ENCODE results near the gene PTPN14.

The PTPN14 gene

DNA sequence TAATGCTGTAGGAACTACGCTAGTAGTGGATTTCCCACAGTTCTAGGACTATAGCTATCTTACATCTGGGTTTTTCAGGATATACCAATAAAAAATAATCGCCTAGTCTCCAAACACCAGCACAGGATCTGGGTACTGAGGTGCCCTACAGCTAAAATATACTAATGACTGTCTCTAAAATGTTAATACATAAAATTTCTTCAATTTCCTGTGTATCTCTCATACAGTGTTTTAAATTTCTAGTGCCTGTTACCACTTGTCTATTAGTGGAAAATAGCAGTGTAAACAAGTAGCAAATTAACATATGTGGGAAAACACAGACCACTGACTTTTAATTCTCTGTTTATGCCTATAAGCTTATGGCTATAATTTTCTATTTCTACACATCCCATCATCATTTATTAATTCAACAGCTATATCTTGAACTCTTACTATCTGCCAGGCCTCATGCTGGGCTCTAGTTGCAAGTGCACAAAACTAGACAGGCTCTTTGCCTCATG lies 16.1 kb upstream of the PTPN14 start:
- TF ChIP-seq CTCF (conservative IDR thresholded peaks at IDR 0.05) (no peak), ZFX (IDR thresholded peaks at IDR 0.05) (no peak)
- no peak overlapping the region for H3K27ac ChIP-seq

- no peak overlapping the region for H3K27ac ChIP-seq
- TF ChIP-seq ZFX (IDR thresholded peaks at IDR 0.05) (no peak), CTCF (conservative IDR thresholded peaks at IDR 0.05) (no peak)
These were observed 15.0 kb upstream of the PTPN14 start for GRCh38 chr1:214566158-214567104.

GRCh38 chr1:214565310-214565709 lies 13.9 kb upstream of the PTPN14 start:
- TF ChIP-seq ZFX (IDR thresholded peaks at IDR 0.05) (no peak), CTCF (conservative IDR thresholded peaks at IDR 0.05) (no peak)
- no peak overlapping the region for H3K27ac ChIP-seq

- TF ChIP-seq CTCF (conservative IDR thresholded peaks at IDR 0.05): no peak
- no peak for TF ChIP-seq ZFX (IDR thresholded peaks at IDR 0.05)
- H3K27ac ChIP-seq: no peak overlapping the region
These were observed 12.5 kb upstream of the PTPN14 start for GRCh38 chr1:214563881-214564280.

DNA sequence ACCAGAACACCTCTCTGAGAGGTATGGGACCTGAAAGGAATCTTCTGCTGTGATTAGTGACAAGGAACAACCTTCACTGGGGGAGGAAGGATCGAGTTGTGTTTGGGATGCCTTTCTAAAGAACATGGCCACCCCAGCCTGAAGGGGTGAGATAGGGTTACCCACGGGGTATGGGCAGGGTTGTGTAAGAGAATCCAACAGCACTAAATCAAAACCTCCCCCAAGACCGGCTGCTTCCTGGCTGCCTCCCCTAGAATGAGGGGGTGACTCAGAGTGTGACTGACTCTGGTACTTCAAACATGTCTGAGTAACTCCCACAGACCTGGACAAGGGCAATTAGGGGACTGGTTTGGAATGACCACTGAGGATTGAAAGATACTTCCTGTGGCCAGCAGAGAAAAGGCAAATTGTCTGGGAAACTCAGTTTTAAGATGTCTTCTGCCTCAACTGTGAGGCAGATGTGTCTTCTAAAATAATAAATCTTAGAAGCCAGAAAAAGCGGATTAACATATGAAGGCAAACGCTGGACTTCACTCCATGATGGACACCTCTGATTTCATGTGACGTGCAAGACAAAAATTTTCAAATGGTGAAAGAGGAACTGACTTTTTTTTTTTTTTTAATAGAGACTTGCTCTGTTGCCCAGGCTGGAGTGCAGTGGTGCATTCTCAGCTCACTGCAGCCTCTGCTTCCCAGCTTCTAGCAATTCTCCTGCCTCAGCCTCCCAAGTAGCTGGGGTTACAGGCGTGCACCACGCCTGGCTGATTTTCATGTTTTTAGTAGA lies 6.7 kb upstream of the PTPN14 start:
- no peak overlapping the region for H3K27ac ChIP-seq
- no peak for TF ChIP-seq ZFX (IDR thresholded peaks at IDR 0.05)
- TF ChIP-seq CTCF (conservative IDR thresholded peaks at IDR 0.05): no peak

DNA sequence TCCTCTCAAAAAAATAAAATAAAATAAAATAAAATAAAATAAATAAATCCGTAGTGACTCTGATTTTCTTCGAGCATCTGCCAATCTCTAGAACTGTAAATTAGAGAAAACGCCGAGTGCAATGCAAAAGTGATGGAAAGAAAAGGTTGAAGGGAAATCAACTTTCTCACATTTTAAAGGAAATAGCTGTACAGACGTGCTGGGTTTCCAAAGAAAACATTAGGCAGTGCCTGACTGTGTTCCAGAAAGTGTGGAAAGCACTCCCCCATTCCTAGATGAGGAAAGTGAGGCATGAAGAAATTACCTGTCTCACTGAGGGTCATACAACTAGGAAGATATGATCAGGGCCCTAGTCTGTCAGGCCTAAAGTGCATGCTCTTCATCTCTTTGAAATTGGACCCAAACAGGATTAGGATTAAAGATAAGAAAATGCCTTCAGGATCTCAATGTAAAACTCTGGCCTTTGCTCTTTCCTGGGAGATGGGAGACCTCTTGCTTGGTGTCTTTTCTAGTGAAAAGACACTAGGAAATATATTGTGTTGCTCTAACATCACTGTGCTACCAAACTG lies 1.8 kb upstream of the PTPN14 start:
- no peak overlapping the region for H3K27ac ChIP-seq
- TF ChIP-seq CTCF (conservative IDR thresholded peaks at IDR 0.05) (no peak), ZFX (IDR thresholded peaks at IDR 0.05) (no peak)

Data from C4-2B (cell line).